GM18519 (cell line): Measurements from ENCODE around the gene ADCY9.
"Not testable (repeated sequence)": the region's sequence is repeated elsewhere in the genome, so short reads cannot be mapped to it uniquely, and the experiment has no call there.

Source experiments
- ATAC-seq: cut with Tn5 transposase; IDR thresholded peaks from one replicate; pipeline ENCODE4 v1.9.1; 2021; ENCODE audit warnings: mild to moderate bottlenecking, moderate library complexity; ENCODE audit not compliant: unreplicated experiment, low FRiP score

ADCY9 gene

GRCh38 chr16:4116325-4117249 lies at the start of gene ADCY9:
ADCY9 (minus strand) TSS chr16:4116442; CDS start chr16:4115442, 1,000 bp downstream.
- peak; percentile 58 for ATAC-seq

DNA sequence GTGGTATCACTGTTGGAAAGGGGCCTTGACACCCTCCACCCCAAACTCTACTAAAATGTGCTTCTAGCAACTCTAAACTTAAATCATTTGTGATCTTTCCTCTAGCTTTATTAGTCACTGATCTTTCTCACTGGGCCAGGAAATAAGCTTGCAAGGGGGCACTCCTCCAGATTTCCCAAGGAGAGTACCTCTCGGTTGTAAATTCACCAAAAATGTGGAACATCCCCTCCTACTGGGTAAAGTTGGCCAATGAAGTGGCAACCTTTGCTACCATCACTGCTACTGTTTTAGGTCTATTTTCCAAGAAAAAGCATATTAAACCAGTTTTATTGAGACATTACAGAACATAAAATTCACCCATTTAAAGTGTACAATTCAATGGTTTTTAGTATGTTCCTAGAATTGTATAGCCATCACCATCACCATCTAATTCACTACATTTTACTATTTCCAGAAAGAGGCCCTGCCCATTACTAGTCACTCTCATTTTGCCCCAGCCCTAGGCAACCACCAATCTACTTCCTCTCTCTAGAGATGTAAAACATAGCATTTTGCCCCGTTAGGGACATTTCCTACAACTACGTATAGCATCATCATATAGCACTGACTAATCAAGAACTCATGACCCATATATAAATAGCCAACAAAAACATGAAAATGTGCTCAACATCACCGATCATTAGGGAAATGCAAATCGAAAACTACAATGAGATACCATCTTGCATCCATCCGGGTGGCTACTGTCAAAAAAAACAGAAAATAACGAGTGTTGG lies 44.6 kb upstream of the ADCY9 start:
- ATAC-seq = no peak

GRCh38 chr16:4159726-4160125 lies 43.5 kb upstream of the ADCY9 start:
- no peak for ATAC-seq

DNA sequence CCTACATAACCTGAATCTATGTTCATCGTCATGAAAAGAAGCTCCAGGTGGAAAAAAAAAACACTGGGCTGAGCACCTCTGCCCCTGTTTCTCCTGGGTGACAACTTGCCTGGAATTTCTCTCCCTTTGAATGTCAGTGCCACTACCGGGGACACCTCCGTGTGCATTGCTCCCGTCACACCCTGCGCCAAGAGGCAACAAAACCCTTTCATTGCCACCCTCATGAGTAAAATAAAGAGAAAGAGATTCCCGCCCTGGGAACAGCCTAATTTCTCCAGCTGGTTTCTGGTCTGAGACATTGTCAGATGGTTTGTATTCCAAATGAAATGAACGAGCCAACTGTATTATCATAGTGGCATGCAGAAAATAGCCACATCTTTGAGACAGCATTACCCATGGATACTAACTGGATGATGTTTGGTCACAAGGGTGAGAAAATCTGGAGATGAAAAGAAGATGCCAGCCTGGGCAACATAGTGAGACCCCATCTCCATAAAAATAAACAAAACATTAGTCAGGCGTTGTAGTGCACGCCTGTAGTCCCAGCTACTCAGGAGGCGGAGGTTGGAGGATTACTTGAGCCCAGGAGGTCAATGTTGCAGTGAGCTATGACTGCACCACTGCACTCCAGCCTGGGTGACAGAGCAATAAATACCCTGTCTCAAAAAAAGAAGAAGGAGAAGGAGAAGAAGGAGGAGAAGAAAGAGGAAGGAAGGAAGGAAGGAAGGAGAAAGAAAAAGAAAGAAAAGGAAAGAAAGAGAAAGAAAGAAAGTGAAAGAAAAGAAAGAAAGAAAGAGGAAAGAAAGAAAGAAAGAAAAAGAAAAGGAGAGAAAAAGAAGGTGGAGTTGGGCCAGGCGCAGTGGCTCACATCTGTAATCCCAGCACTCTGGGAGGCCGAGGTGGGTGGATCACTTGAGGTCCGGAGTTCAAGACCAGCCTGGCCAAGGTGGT lies 42.2 kb upstream of the ADCY9 start:
- ATAC-seq = no peak

DNA sequence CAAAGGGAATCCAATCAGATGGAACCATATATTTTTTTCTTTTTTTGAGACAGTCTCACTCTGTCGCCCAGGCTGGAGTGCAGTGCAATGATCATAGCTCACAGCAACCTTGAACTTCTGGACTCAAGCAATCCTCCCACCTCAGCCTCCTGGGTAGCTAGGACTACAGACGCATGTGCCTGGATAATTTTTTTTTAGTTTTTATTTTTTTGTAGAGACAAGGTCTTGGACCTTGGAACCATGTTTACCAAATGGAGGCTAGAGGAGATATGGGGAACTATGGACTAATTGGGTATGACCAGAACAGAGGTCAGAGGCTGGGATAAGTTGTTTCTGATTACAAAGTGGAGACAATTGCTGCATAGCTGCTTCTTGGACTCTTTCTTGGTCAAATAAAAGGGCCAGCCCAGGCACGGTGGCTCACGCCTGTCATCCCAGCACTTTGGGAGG lies 41.2 kb upstream of the ADCY9 start:
- no peak for ATAC-seq

DNA sequence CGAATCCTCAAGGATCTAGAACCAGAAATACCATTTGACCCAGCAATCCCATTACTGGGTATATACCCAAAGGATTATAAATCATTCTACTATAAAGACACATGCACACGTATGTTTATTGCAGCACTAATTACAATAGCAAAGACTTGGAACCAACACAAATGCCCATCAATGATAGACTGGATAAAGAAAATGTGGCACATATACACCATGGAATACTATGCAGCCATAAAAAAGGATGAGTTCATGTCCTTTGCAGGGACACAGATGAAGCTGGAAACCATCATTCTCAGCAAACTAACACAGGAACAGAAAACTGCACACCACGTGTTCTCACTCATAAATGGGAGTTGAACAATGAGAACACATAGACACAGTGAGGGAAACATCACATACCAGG lies 40.3 kb upstream of the ADCY9 start:
- ATAC-seq = not testable (repeated sequence)

- not testable (repeated sequence) for ATAC-seq
These were observed 37.1 kb upstream of the ADCY9 start for GRCh38 chr16:4153364-4153763.

DNA sequence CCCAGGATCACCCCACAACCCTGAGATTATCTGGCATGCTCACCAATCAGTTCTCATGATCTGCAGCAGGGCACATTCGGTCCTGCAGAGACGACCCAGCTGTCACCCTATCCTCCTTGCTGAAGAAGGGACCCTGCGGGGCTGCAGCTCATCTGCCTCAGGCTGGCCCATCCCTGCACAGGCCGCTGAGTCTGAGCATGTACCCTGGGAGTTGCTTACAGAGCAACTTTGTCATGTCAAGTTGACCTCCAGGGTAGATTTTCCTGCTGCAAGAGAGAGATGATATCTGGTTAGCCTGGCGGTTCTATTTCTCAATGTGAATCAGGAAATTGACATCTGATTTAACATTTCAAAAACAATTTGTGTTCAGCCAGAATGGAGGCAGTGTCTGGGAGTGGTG lies 36.0 kb upstream of the ADCY9 start:
- ATAC-seq = no peak

DNA sequence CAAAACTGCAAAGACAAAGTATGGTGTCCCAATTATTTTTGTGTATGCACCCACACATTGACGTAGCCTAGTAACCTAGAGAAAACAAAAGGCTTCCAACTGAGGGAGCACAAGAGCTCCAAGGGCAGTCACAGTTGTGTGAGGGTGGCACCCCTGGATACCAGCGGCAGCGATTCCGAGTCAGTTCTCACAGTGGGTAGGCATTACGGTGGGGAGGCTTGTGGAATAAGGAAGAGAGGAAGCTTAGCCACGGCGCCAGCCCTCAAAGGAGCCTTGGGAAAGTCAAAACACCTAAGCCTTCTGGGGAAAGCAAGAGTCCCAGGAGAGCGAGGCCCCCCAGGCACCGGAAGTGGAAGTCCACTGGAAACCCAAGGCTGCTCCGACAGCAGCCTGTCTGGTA lies 31.0 kb upstream of the ADCY9 start:
- no peak for ATAC-seq

DNA sequence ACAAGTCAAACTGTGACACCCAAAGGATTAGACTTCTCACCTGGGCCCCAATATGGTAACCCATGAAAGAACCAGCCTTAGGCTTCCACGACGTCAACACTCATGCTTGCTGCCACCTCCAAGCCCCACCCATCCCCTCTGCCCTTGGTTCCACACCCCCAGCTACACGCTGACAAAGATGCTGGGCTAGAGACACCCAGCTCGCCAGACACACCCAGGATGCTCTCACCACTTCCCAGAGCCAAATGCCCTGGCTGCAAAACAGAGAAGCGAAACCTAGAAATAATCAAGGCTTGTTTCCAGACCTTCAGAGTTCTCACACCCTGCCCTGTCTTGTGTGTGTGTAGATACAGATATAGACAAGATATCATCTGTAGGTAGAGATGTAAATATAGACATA lies 26.0 kb upstream of the ADCY9 start:
- ATAC-seq = no peak

GRCh38 chr16:4141604-4142003 lies 25.4 kb upstream of the ADCY9 start:
- ATAC-seq = no peak

DNA sequence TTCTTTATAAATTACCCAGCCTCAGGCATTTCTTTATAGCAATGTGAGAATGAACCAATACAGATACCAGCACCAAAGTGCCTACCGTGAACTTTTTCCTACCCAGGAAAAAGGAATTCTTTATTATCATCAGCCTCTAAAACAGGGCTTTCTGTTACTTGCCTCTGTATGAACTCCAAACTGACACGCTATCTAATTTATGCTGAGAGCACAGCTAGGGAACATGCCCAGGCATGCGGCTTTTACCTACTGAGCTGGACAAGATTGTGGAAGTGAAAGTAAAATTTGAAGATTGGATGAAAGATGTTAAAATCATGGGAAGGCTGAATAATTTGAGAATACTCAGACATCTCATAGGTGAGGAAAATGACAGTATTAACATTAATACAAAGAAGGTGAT lies 24.4 kb upstream of the ADCY9 start:
- ATAC-seq = no peak

DNA sequence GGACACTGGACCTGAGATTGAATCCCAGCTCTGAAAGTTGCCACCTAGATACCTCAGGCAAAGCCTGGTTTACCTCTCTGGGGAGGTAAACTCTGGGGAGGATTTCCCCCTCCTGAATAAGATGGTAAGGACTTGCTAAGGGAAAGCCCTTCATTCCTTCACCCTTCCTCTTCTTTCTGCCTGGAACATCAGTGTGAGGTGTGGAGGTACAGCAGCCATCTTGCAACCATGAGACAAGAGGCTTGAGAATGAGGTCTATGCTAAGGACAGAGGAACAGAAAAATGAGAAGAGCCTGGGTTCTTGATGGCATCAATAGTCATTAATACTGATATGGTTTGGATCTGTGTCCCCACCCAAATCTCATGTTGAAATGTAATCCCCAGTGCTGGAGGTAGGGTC lies 23.7 kb upstream of the ADCY9 start:
- no peak for ATAC-seq

DNA sequence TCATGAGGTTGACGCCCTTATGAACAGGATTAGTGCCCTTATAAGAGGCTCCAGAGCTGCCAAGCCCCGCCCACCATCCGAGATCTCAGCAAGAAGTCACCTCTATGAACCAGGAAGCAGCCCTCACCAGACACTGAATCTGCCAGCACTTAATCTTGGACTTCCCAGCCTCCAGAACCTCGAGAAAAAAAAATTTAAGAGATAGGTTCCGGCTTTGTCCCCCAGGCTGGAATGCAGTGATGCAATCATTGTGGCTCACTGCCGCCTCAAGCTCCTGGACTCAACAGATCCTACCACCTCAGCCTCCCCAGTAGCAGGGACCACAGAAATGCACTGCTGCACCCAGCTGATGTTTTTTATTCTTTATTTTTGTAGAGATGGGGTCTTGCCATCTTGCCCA lies 22.5 kb upstream of the ADCY9 start:
- no peak for ATAC-seq

- ATAC-seq = no peak
These were observed 21.2 kb upstream of the ADCY9 start for GRCh38 chr16:4137438-4137837.

- no peak for ATAC-seq
These were observed 20.1 kb upstream of the ADCY9 start for GRCh38 chr16:4136229-4136813.

GRCh38 chr16:4135537-4135936 lies 19.3 kb upstream of the ADCY9 start:
- ATAC-seq = no peak

GRCh38 chr16:4133897-4134372 lies 17.7 kb upstream of the ADCY9 start:
- no peak for ATAC-seq

- ATAC-seq = no peak
These were observed 15.4 kb upstream of the ADCY9 start for GRCh38 chr16:4131621-4132020.
